CD8-positive, alpha-beta memory T cell (primary cell): Measurements from ENCODE around the gene TFAP2C. TPM values are rescaled to one million over a fixed set of nuclear protein-coding genes. Genes with fewer than 3 reads are reported as not detected.

Experiments used
- CTCF ChIA-PET: fragments of 350-600 bp; sonication (Branson Sonifier 250); formaldehyde crosslinking; loops from one replicate; lab custom pipeline; 2021; ENCODE audit warnings: antibody characterized with exemption; lab: Charles Lee
- POLR2A ChIA-PET: fragments of 350-600 bp; sonication (Branson Sonifier 250); formaldehyde crosslinking; loops from one replicate; lab custom pipeline; 2021; ENCODE audit warnings: antibody characterized with exemption; lab: Charles Lee
- DNase-seq, 5 donors: peaks; one replicate each; pipeline versions ENCODE4 v3.0.0 to v3.0.0-alpha.2; 2020 to 2022; ENCODE audit warnings: mixed read lengths in 1 of 5
- H3K27ac ChIP-seq: one replicate; pipeline ENCODE4 v1.7.0; 2013; ENCODE audit warnings: low read depth, mild to moderate bottlenecking, low read length, moderate library complexity
- H3K27me3 ChIP-seq: 2 replicates; pipeline ENCODE4 v1.7.0; 2013; ENCODE audit warnings: low read length, mild to moderate bottlenecking; ENCODE audit not compliant: insufficient read depth, poor library complexity, severe bottlenecking
- H3K36me3 ChIP-seq: 2 replicates; pipeline ENCODE4 v1.7.0; 2013; ENCODE audit warnings: mild to moderate bottlenecking, low read length, moderate library complexity; ENCODE audit not compliant: insufficient read depth
- H3K4me1 ChIP-seq: 2 replicates; pipeline ENCODE4 v1.7.0; 2013; ENCODE audit warnings: mild to moderate bottlenecking, low read length, moderate library complexity; ENCODE audit not compliant: insufficient read depth
- H3K4me3 ChIP-seq: 2 replicates; pipeline ENCODE4 v1.7.0; 2013; ENCODE audit warnings: mild to moderate bottlenecking, low read length
- H3K9me3 ChIP-seq: 2 replicates; pipeline ENCODE4 v1.7.0; 2013; ENCODE audit warnings: mild to moderate bottlenecking, low read length
- H3K27ac Mint-ChIP-seq, 8 donors: one replicate each; pipeline ENCODE4 v1.8.0; 2020 to 2021; ENCODE audit warnings: mixed read lengths in 8 of 8, mild to moderate bottlenecking in 6 of 8, inconsistent platforms in 3 of 8, moderate library complexity in 3 of 8
- H3K27me3 Mint-ChIP-seq, 2 donors: one replicate each; pipeline ENCODE4 v1.8.0; 2020 to 2021; ENCODE audit warnings: mixed read lengths in 2 of 2, mild to moderate bottlenecking in 1 of 2, moderate library complexity in 1 of 2
- H3K36me3 Mint-ChIP-seq, 3 donors: one replicate each; pipeline ENCODE4 v1.8.0; 2020 to 2021; ENCODE audit warnings: mixed read lengths in 3 of 3, inconsistent platforms in 1 of 3, mild to moderate bottlenecking in 1 of 3
- H3K4me1 Mint-ChIP-seq, 3 donors: one replicate each; pipeline ENCODE4 v1.8.0; 2020 to 2021; ENCODE audit warnings: mixed read lengths in 3 of 3, inconsistent platforms in 1 of 3, mild to moderate bottlenecking in 1 of 3
- H3K4me3 Mint-ChIP-seq, 7 donors: one replicate each; pipeline ENCODE4 v1.8.0; 2020 to 2021; ENCODE audit warnings: mixed read lengths in 7 of 7, mild to moderate bottlenecking in 6 of 7, moderate library complexity in 4 of 7, inconsistent platforms in 2 of 7
- H3K9me3 Mint-ChIP-seq, 5 donors: one replicate each; pipeline ENCODE4 v1.8.0; 2020 to 2022; ENCODE audit warnings: mixed read lengths in 5 of 5, mild to moderate bottlenecking in 3 of 5, moderate library complexity in 2 of 5, inconsistent platforms in 1 of 5
- polyA plus RNA-seq: library from polyadenylated mRNA; unstranded; fragments of 300-500 nt; fragmentation: Illumina TruSeq; gene quantifications from one replicate; pipeline ENCODE4 v1.2.3, GENCODE V29; 2021
- total RNA-seq, 2 experiments: library from RNA; stranded (reverse); gene quantifications; one replicate each; pipeline ENCODE4 v1.2.3, GENCODE V29; 2021

The TFAP2C gene
- total and polyA plus RNA-seq, 3 experiments from 2014 or later = not detected

GRCh38 chr20:56676001-56676400, 46.9 kb downstream of the TFAP2C start:
- no peaks in the 10 kb centered on the region for H3K36me3 ChIP-seq
- H3K4me1 ChIP-seq = no peaks in the 10 kb centered on the region
- no peak overlapping the region for H3K27ac Mint-ChIP-seq
- DNase-seq = no peak
- CTCF ChIA-PET = no interaction called here
- H3K27ac ChIP-seq = no peak overlapping the region
- H3K9me3 Mint-ChIP-seq = no peaks in the 10 kb centered on the region
- no peaks in the 10 kb centered on the region for H3K9me3 ChIP-seq
- H3K27me3 ChIP-seq = no peaks in the 10 kb centered on the region
- H3K4me3 Mint-ChIP-seq = no peak overlapping the region
- no peaks in the 10 kb centered on the region for H3K36me3 Mint-ChIP-seq
- no peaks in the 10 kb centered on the region for H3K4me1 Mint-ChIP-seq
- H3K4me3 ChIP-seq = no peak overlapping the region
- peaks cover 0 to 3% of the 10 kb centered on the region in 2 donors for H3K27me3 Mint-ChIP-seq
- POLR2A ChIA-PET = no interaction called here

GRCh38 chr20:56676679-56677078, 47.6 kb downstream of the TFAP2C start:
- no peaks in the 10 kb centered on the region for H3K9me3 Mint-ChIP-seq
- no peak overlapping the region for H3K4me3 ChIP-seq
- no peak overlapping the region for H3K27ac Mint-ChIP-seq
- ChIA-PET POLR2A (no interaction called here), CTCF (no interaction called here)
- no peaks in the 10 kb centered on the region for H3K4me1 Mint-ChIP-seq
- no peak for DNase-seq
- H3K27ac ChIP-seq = no peak overlapping the region
- no peaks in the 10 kb centered on the region for H3K36me3 Mint-ChIP-seq
- H3K27me3 Mint-ChIP-seq = peaks cover 0 to 3% of the 10 kb centered on the region in 2 donors
- no peaks in the 10 kb centered on the region for H3K4me1 ChIP-seq
- no peaks in the 10 kb centered on the region for H3K27me3 ChIP-seq
- H3K4me3 Mint-ChIP-seq = no peak overlapping the region
- no peaks in the 10 kb centered on the region for H3K9me3 ChIP-seq
- no peaks in the 10 kb centered on the region for H3K36me3 ChIP-seq

GRCh38 chr20:56683077-56683865, 54.2 kb downstream of the TFAP2C start:
- H3K27ac Mint-ChIP-seq = peak overlapping the region in 1 of 8 donors; percentile 61
- no peak overlapping the region for H3K4me3 Mint-ChIP-seq
- H3K27ac ChIP-seq = no peak overlapping the region

GRCh38 chr20:56685879-56686278, 56.8 kb downstream of the TFAP2C start:
- DNase-seq = no peak
- H3K27me3 Mint-ChIP-seq = peaks cover 2 to 10% of the 10 kb centered on the region in 2 donors
- POLR2A ChIA-PET = no interaction called here
- H3K4me1 Mint-ChIP-seq = no peaks in the 10 kb centered on the region
- Histone ChIP-seq H3K27me3 (no peaks in the 10 kb centered on the region), H3K4me1 (no peaks in the 10 kb centered on the region), H3K36me3 (no peaks in the 10 kb centered on the region), H3K4me3 (no peak overlapping the region), H3K27ac (no peak overlapping the region), H3K9me3 (no peaks in the 10 kb centered on the region)
- H3K36me3 Mint-ChIP-seq = no peaks in the 10 kb centered on the region
- H3K9me3 Mint-ChIP-seq = peaks cover 0 to 1% (median 0%) of the 10 kb centered on the region in 5 donors
- CTCF ChIA-PET = no interaction called here
- no peak overlapping the region for H3K27ac Mint-ChIP-seq
- H3K4me3 Mint-ChIP-seq = no peak overlapping the region

More at GRCh38 chr20:56683077-56683865, 54.2 kb downstream of the TFAP2C start:
- Mint-ChIP-seq H3K4me1 (no peaks in the 10 kb centered on the region), H3K36me3 (no peaks in the 10 kb centered on the region), H3K9me3 (peaks cover 0 to 1% (median 0%) of the 10 kb centered on the region in 5 donors), H3K27me3 (peaks cover 0 to 3% of the 10 kb centered on the region in 2 donors)
- Histone ChIP-seq H3K4me3 (no peak overlapping the region), H3K4me1 (no peaks in the 10 kb centered on the region), H3K36me3 (no peaks in the 10 kb centered on the region), H3K9me3 (no peaks in the 10 kb centered on the region), H3K27me3 (no peaks in the 10 kb centered on the region)
- ChIA-PET POLR2A (no interaction called here), CTCF (no interaction called here)
- no peak for DNase-seq

GRCh38 chr20:56687061-56687460, 58.0 kb downstream of the TFAP2C start:
- H3K4me3 Mint-ChIP-seq = no peak overlapping the region
- POLR2A ChIA-PET = no interaction called here
- H3K4me3 ChIP-seq = no peak overlapping the region

GRCh38 chr20:56688106-56688505, 59.0 kb downstream of the TFAP2C start:
- no peak for DNase-seq
- Histone ChIP-seq H3K9me3 (no peaks in the 10 kb centered on the region), H3K4me1 (no peaks in the 10 kb centered on the region), H3K27me3 (no peaks in the 10 kb centered on the region), H3K27ac (no peak overlapping the region), H3K4me3 (no peak overlapping the region), H3K36me3 (no peaks in the 10 kb centered on the region)
- H3K36me3 Mint-ChIP-seq = no peaks in the 10 kb centered on the region
- H3K27me3 Mint-ChIP-seq = peaks cover 0 to 10% of the 10 kb centered on the region in 2 donors
- peaks cover 0 to 3% (median 0%) of the 10 kb centered on the region in 5 donors for H3K9me3 Mint-ChIP-seq
- POLR2A ChIA-PET = no interaction called here
- CTCF ChIA-PET = no interaction called here
- no peaks in the 10 kb centered on the region for H3K4me1 Mint-ChIP-seq
- H3K4me3 Mint-ChIP-seq = no peak overlapping the region
- H3K27ac Mint-ChIP-seq = no peak overlapping the region

More at GRCh38 chr20:56687061-56687460, 58.0 kb downstream of the TFAP2C start:
- H3K9me3 Mint-ChIP-seq = peaks cover 0 to 3% (median 0%) of the 10 kb centered on the region in 5 donors
- Histone ChIP-seq H3K9me3 (no peaks in the 10 kb centered on the region), H3K27me3 (no peaks in the 10 kb centered on the region), H3K27ac (no peak overlapping the region), H3K36me3 (no peaks in the 10 kb centered on the region), H3K4me1 (no peaks in the 10 kb centered on the region)
- no peaks in the 10 kb centered on the region for H3K4me1 Mint-ChIP-seq
- CTCF ChIA-PET = no interaction called here
- no peak overlapping the region for H3K27ac Mint-ChIP-seq
- no peaks in the 10 kb centered on the region for H3K36me3 Mint-ChIP-seq
- H3K27me3 Mint-ChIP-seq = peaks cover 2 to 10% of the 10 kb centered on the region in 2 donors
- DNase-seq = no peak

Other genes starting within 250 kb of the TFAP2C start
- gene AURKA, start 237.1 kb upstream of the TFAP2C start, total RNA-seq = 10 to 100 TPM; 49.2 to 50.8 TPM
- 1.7 TPM for gene AURKA, start 237.1 kb upstream of the TFAP2C start, polyA plus RNA-seq
- 10 to 100 TPM; 54.2 to 54.7 TPM for gene CSTF1, start 236.7 kb upstream of the TFAP2C start, total RNA-seq
- 37.0 TPM for gene CSTF1, start 236.7 kb upstream of the TFAP2C start, polyA plus RNA-seq
- 1 to 10 TPM; 3.7 TPM for gene CASS4, start 217.0 kb upstream of the TFAP2C start, total RNA-seq
- 5.6 TPM for gene CASS4, start 217.0 kb upstream of the TFAP2C start, polyA plus RNA-seq
- 10 to 100 TPM; 82.5 to 85.1 TPM for gene RTF2, start 160.7 kb upstream of the TFAP2C start, total RNA-seq
- 121 TPM for gene RTF2, start 160.7 kb upstream of the TFAP2C start, polyA plus RNA-seq
- gene FAM209A, start 104.6 kb upstream of the TFAP2C start, total RNA-seq = 1 to 10 TPM; 1.0 to 1.2 TPM
- 0.33 TPM for gene FAM209A, start 104.6 kb upstream of the TFAP2C start, polyA plus RNA-seq
- 1 to 10 TPM in 1 of 2 experiments, under 1 TPM in 1; 0.46 to 1.2 TPM for gene FAM209B, start 96.1 kb upstream of the TFAP2C start, total RNA-seq
- gene FAM209B, start 96.1 kb upstream of the TFAP2C start, polyA plus RNA-seq = 0.61 TPM